HUES48 (cell line): Measurements from ENCODE around the gene OR51M1.

ENCODE experiments used
- H3K27ac ChIP-seq: one replicate; pipeline ENCODE4 v1.7.0; 2013; ENCODE audit warnings: low read depth, low read length, inconsistent platforms
- H3K27me3 ChIP-seq: 2 replicates; pipeline ENCODE4 v1.6.1; 2013; ENCODE audit warnings: mild to moderate bottlenecking, low read length; ENCODE audit not compliant: control insufficient read depth, insufficient read depth
- H3K36me3 ChIP-seq: 2 replicates; pipeline ENCODE4 v1.6.1; 2013; ENCODE audit warnings: low read length; ENCODE audit not compliant: control insufficient read depth, insufficient read depth
- H3K4me1 ChIP-seq: 2 replicates; pipeline ENCODE4 v1.6.1; 2013; ENCODE audit warnings: mild to moderate bottlenecking, low read length; ENCODE audit not compliant: control insufficient read depth, insufficient read depth
- H3K4me3 ChIP-seq: 2 replicates; pipeline ENCODE4 v1.5.1; 2013; ENCODE audit warnings: mild to moderate bottlenecking, low read depth, low read length
- H3K9ac ChIP-seq: 2 replicates; pipeline ENCODE4 v1.6.1; 2013; ENCODE audit warnings: mild to moderate bottlenecking, low read depth, low read length, moderate library complexity
- H3K9me3 ChIP-seq: 2 replicates; pipeline ENCODE4 v1.6.1; 2013; ENCODE audit warnings: low read length; ENCODE audit not compliant: control insufficient read depth, insufficient read depth

Gene OR51M1

DNA sequence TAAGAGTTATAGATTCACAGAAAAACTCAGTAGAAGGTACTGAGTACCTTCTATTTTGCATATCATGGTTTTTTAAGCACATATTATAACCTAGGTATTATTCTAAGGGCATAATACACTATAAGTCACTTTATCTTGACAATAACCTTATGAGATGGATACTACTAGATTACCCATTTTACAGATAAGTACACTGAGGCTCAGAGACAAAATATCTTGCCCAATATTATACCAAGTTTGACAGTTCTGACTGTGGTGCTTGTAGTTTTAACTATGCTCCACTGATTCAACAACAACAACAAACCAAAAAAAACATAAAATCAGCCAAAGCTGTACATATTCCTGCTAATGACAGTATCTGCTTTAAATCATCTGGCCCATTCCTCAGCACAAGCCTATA, 10.5 kb downstream of the OR51M1 start:
- no peak overlapping the region for H3K4me3 ChIP-seq
- no peaks in the 10 kb centered on the region for H3K4me1 ChIP-seq
- H3K9me3 ChIP-seq = no peaks in the 10 kb centered on the region
- H3K27ac ChIP-seq = no peak overlapping the region
- no peak overlapping the region for H3K9ac ChIP-seq
- no peaks in the 10 kb centered on the region for H3K36me3 ChIP-seq
- H3K27me3 ChIP-seq = no peaks in the 10 kb centered on the region

GRCh38 chr11:5398936-5399335, 15.3 kb downstream of the OR51M1 start:
- no peaks in the 10 kb centered on the region for H3K4me1 ChIP-seq
- H3K36me3 ChIP-seq = no peaks in the 10 kb centered on the region

GRCh38 chr11:5405173-5405572, 21.6 kb downstream of the OR51M1 start:
- 0 out of 2 replicates have a peak, but pooled peaks cover 6% of the 10 kb centered on the region for H3K9me3 ChIP-seq
- H3K36me3 ChIP-seq = no peaks in the 10 kb centered on the region
- H3K9ac ChIP-seq = no peak overlapping the region
- H3K27me3 ChIP-seq = no peaks in the 10 kb centered on the region
- no peak overlapping the region for H3K4me3 ChIP-seq
- H3K4me1 ChIP-seq = no peaks in the 10 kb centered on the region
- no peak overlapping the region for H3K27ac ChIP-seq

More at GRCh38 chr11:5398936-5399335, 15.3 kb downstream of the OR51M1 start:
- Histone ChIP-seq H3K4me3 (no peak overlapping the region), H3K9ac (no peak overlapping the region), H3K9me3 (0 out of 2 replicates have a peak, but pooled peaks cover 6% of the 10 kb centered on the region), H3K27ac (no peak overlapping the region), H3K27me3 (no peaks in the 10 kb centered on the region)

GRCh38 chr11:5420993-5421392, 37.4 kb downstream of the OR51M1 start:
- Histone ChIP-seq H3K27me3 (no peaks in the 10 kb centered on the region), H3K9ac (no peak overlapping the region), H3K27ac (no peak overlapping the region), H3K4me3 (no peak overlapping the region), H3K36me3 (no peaks in the 10 kb centered on the region), H3K4me1 (no peaks in the 10 kb centered on the region), H3K9me3 (no peaks in the 10 kb centered on the region)

DNA sequence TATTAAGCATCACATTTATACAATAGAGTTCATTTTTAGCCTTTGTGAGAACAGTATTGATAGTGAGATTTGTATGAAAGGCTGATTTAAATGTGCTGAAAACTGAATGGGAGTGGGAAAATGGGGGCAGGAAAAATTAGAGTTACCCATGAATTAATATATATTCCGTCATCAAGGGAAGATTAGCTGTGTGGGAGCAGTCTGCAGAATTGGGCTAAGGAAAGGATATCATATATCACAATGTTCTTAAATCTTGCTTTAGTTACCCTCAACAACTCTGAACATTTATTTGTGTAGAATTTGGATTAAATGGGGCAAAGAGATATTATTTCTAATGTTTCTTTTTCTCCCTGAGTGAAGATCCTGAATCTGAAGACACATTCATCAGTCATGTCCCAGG, 38.2 kb downstream of the OR51M1 start, which contains the start of gene OR51Q1:
TSS of gene OR51Q1 (plus strand) at position 301 of the 400 bp plus-strand sequence. CDS start at position 391, 90 bp downstream.
- Histone ChIP-seq H3K27ac (no peak within 1 kb of the TSS), H3K9me3 (no peaks in the 10 kb centered on the region), H3K27me3 (no peaks in the 10 kb centered on the region), H3K4me3 (no peak within 1 kb of the TSS), H3K36me3 (no peaks in the 10 kb centered on the region), H3K4me1 (no peaks in the 10 kb centered on the region), H3K9ac (no peak within 1 kb of the TSS)

GRCh38 chr11:5423131-5423530, 39.5 kb downstream of the OR51M1 start:
- no peak overlapping the region for H3K4me3 ChIP-seq
- no peak overlapping the region for H3K27ac ChIP-seq
- H3K9ac ChIP-seq = no peak overlapping the region
- no peaks in the 10 kb centered on the region for H3K27me3 ChIP-seq
- no peaks in the 10 kb centered on the region for H3K36me3 ChIP-seq
- no peaks in the 10 kb centered on the region for H3K4me1 ChIP-seq
- no peaks in the 10 kb centered on the region for H3K9me3 ChIP-seq

DNA sequence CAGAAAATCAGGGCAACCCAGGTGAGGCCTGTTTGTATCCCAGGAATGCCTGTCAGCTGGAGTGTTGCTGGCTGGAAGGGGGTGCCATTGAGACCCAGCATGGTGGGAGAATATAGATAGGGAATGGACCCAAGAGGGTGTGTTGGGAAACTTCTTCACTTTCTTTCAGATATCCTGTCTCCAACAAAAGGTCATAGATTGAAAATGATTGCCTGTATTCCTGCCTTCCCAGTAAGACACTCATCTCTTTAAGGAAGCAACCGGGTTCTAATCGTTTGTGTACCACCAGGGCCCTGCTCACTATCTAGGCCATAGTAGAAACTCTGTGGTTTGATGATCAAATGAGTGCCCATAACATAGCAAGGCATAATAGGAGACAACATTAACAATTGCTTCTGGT, 57.8 kb downstream of the OR51M1 start, which contains the start of gene OR51I1:
TSS of gene OR51I1 (minus strand) at position 101 of the 400 bp plus-strand sequence. CDS start at position 101, 0 bp downstream.
- H3K9me3 ChIP-seq = no peaks in the 10 kb centered on the region
- H3K36me3 ChIP-seq = no peaks in the 10 kb centered on the region
- H3K27me3 ChIP-seq = peaks cover 4% of the 10 kb centered on the region; the same call in 1 of the 2 replicates
- H3K27ac ChIP-seq = no peak within 1 kb of the TSS
- H3K4me3 ChIP-seq = no peak within 1 kb of the TSS
- H3K4me1 ChIP-seq = no peaks in the 10 kb centered on the region
- no peak within 1 kb of the TSS for H3K9ac ChIP-seq
